MM.1S (cell line): ENCODE data around the gene SLC47A1.

Experiments used
- DNase-seq: peaks from one replicate; pipeline ENCODE4 v3.0.0-alpha.2; 2015
- H2AFZ ChIP-seq: fragments of 300-600 bp; sonication (generic); 2 replicates; pipeline ENCODE4 v1.6.0; 2016; ENCODE audit warnings: antibody characterized with exemption, low read length
- H3F3A ChIP-seq: fragments of 300-600 bp; sonication (generic); 2 replicates; pipeline ENCODE4 v1.6.1; 2016; ENCODE audit warnings: mild to moderate bottlenecking, antibody characterized with exemption, low read length, moderate library complexity, mixed read lengths; ENCODE audit not compliant: insufficient read depth
- H3K27ac ChIP-seq: fragments of 300-600 bp; sonication (generic); 2 replicates; pipeline ENCODE4 v1.5.1; 2016; ENCODE audit warnings: mild to moderate bottlenecking, low read length
- H3K27me3 ChIP-seq: fragments of 300-600 bp; sonication (generic); replicated peaks from 2 replicates; pipeline ENCODE4 v1.6.0; 2016; ENCODE audit warnings: low read length; ENCODE audit not compliant: insufficient read depth
- H3K36me3 ChIP-seq: fragments of 300-600 bp; sonication (generic); replicated peaks from 2 replicates; pipeline ENCODE4 v1.6.1; 2016; ENCODE audit warnings: mild to moderate bottlenecking, low read length, mixed read lengths; ENCODE audit not compliant: insufficient read depth
- H3K4me1 ChIP-seq: fragments of 300-600 bp; sonication (generic); 2 replicates; pipeline ENCODE4 v1.6.1; 2016; ENCODE audit warnings: low read length, mixed read lengths
- H3K4me2 ChIP-seq: fragments of 300-600 bp; sonication (generic); 2 replicates; pipeline ENCODE4 v1.6.0; 2016; ENCODE audit warnings: low read depth, low read length
- H3K4me3 ChIP-seq: fragments of 300-600 bp; sonication (generic); 2 replicates; pipeline ENCODE4 v1.5.1; 2016; ENCODE audit warnings: low read length, mixed read lengths
- H3K79me2 ChIP-seq: fragments of 300-600 bp; sonication (generic); 2 replicates; pipeline ENCODE4 v1.6.1; 2016; ENCODE audit warnings: mixed run types, low read length, mixed read lengths
- H3K9ac ChIP-seq: fragments of 300-600 bp; sonication (generic); 2 replicates; pipeline ENCODE4 v1.6.1; 2016; ENCODE audit warnings: low read length, mixed read lengths
- H3K9me2 ChIP-seq: fragments of 300-600 bp; sonication (generic); replicated peaks from 2 replicates; pipeline ENCODE4 v1.6.1; 2016; ENCODE audit warnings: mild to moderate bottlenecking, low read length, mixed read lengths; ENCODE audit not compliant: insufficient read depth
- H3K9me3 ChIP-seq: fragments of 300-600 bp; sonication (generic); replicated peaks from 2 replicates; pipeline ENCODE4 v1.6.1; 2016; ENCODE audit warnings: mild to moderate bottlenecking, low read length, mixed read lengths; ENCODE audit not compliant: insufficient read depth
- H4K20me1 ChIP-seq: fragments of 300-600 bp; sonication (generic); 2 replicates; pipeline ENCODE4 v1.6.1; 2016; ENCODE audit warnings: mild to moderate bottlenecking, low read length, moderate library complexity, mixed read lengths; ENCODE audit not compliant: insufficient read depth
- EZH2 ChIP-seq: fragments of 300-600 bp; sonication (generic); optimal IDR thresholded peaks from 2 replicates; pipeline ENCODE3; 2017; ENCODE audit warnings: low read depth, mild to moderate bottlenecking, antibody characterized with exemption, low read length, mixed read lengths
- EZH2phosphoT487 ChIP-seq: fragments of 300-600 bp; sonication (generic); IDR thresholded peaks from 2 replicates; pipeline ENCODE4 v1.6.1; 2018; ENCODE audit warnings: antibody characterized with exemption, low read length
- TF ChIP-seq, protein P1 (sequence below): fragments of 300-600 bp; sonication (generic); IDR thresholded peaks from 2 replicates; pipeline ENCODE4 v1.5.1; 2016; ENCODE audit warnings: antibody characterized with exemption, low read length, mixed read lengths

Gene SLC47A1

DNA sequence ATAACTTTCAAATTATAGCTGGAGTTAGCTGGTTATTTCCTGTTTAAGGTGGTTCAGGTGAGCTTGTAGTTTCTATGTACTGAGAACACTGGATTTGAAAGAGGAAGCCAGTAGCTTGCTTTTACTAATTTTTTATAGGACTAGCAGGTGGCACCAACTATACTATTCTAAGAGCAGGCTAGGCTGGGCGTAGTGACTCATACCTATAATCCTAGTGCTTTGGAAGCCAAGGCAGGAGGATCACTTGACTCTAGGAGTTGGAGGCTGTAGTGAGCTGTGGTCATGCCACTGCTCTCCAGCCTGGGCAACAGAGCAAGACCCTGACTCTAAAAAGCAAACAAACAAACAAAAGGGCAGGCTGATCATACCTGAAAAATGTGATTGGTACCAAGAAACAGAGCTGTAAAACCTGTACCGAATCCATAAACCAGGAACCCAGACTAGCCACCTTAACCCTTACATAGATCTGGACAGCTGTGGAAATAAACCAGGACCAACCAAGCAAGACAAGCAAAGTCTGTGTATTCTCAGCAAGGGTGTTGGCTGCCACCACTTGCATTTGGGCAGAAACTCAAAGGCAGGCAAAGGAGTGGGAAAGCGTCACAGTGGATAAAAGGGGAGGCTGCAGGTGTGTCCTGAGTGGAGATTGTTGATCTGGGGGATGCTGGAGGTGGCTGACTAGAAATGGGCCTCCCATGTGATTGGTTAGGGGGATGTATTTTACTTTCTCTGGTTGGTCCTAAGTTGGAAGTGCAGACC, 36.3 kb downstream of the SLC47A1 start:
- no peaks in the 10 kb centered on the region for H3K36me3 ChIP-seq
- peaks cover 14% of the 10 kb centered on the region for H3K4me1 ChIP-seq
- H3F3A ChIP-seq = 0 out of 2 replicates have a peak, but pooled peaks cover 4% of the 10 kb centered on the region
- H3K79me2 ChIP-seq = no peaks in the 10 kb centered on the region
- H3K9me3 ChIP-seq = no peaks in the 10 kb centered on the region
- peak overlapping the region; percentile 54; the same call in 1 of the 2 replicates for H3K27ac ChIP-seq
- peak; percentile 64 for DNase-seq
- H3K9ac ChIP-seq = no peak overlapping the region
- H3K27me3 ChIP-seq = no peaks in the 10 kb centered on the region
- no peak overlapping the region for H3K4me2 ChIP-seq
- H2AFZ ChIP-seq = no peak overlapping the region
- H3K9me2 ChIP-seq = no peaks in the 10 kb centered on the region
- no peak overlapping the region for H3K4me3 ChIP-seq
- TF ChIP-seq EZH2 (no peak), EZH2phosphoT487 (no peak)
- TF ChIP-seq, protein P1, sequence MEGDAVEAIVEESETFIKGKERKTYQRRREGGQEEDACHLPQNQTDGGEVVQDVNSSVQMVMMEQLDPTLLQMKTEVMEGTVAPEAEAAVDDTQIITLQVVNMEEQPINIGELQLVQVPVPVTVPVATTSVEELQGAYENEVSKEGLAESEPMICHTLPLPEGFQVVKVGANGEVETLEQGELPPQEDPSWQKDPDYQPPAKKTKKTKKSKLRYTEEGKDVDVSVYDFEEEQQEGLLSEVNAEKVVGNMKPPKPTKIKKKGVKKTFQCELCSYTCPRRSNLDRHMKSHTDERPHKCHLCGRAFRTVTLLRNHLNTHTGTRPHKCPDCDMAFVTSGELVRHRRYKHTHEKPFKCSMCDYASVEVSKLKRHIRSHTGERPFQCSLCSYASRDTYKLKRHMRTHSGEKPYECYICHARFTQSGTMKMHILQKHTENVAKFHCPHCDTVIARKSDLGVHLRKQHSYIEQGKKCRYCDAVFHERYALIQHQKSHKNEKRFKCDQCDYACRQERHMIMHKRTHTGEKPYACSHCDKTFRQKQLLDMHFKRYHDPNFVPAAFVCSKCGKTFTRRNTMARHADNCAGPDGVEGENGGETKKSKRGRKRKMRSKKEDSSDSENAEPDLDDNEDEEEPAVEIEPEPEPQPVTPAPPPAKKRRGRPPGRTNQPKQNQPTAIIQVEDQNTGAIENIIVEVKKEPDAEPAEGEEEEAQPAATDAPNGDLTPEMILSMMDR = no peak
- no peaks in the 10 kb centered on the region for H4K20me1 ChIP-seq

DNA sequence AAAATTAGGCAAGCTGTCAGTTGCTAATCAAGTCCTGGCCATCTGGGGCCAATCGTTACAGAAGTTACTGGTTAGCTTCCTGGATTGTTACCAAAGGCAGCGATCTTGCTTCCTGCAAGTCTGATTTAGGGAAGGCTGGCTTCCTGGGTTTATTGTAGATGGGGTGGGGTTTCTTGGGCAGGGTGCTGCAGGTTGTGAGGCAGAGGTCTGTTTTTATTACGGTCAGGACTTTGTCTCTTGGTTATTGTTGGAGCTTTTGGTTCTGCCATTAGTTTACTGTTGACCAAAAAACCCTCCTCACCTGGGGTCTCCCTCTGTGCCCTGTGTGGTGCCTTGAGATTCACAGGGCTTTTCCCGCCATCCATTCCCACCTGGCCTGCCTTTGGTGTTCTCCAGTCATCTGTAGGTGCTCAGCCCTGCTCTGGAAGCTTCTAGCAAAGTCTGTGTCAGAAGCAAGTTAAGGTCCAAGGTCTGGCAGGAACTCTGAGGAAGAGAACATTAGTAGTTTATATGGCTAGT, 36.9 kb downstream of the SLC47A1 start:
- no peaks in the 10 kb centered on the region for H3K27me3 ChIP-seq
- 0 out of 2 replicates have a peak, but pooled peaks cover 4% of the 10 kb centered on the region for H3F3A ChIP-seq
- peaks cover 14% of the 10 kb centered on the region for H3K4me1 ChIP-seq
- no peaks in the 10 kb centered on the region for H3K79me2 ChIP-seq
- no peaks in the 10 kb centered on the region for H4K20me1 ChIP-seq
- no peak overlapping the region for H2AFZ ChIP-seq
- H3K9ac ChIP-seq = no peak overlapping the region
- no peak for DNase-seq
- H3K4me3 ChIP-seq = no peak overlapping the region
- H3K9me2 ChIP-seq = no peaks in the 10 kb centered on the region
- no peaks in the 10 kb centered on the region for H3K9me3 ChIP-seq
- H3K36me3 ChIP-seq = no peaks in the 10 kb centered on the region
- no peak overlapping the region for H3K27ac ChIP-seq
- TF ChIP-seq EZH2phosphoT487 (no peak), EZH2 (no peak)
- TF ChIP-seq, protein P1 = no peak
- no peak overlapping the region for H3K4me2 ChIP-seq

DNA sequence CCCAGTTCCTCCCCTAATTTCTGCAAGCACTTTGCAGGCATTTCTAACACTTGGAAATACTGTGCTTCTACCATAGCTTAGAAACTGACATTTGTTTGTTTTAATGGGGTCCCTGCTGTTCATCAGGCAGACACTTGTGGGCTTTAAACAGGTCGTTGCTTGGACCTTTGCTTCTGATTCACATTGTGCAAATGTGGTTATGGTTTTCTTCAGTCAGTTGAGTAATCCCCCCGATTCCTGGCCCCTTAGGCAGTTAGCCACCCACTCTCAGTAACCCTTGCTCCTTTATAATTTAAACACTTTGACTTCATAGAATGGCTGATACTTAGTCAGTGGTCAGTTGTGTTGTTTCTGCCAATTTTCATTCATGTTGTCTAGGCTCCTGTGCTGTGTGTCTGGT, 39.4 kb downstream of the SLC47A1 start:
- H3K9ac ChIP-seq = no peak overlapping the region
- H3K79me2 ChIP-seq = no peaks in the 10 kb centered on the region
- H3F3A ChIP-seq = 0 out of 2 replicates have a peak, but pooled peaks cover 4% of the 10 kb centered on the region
- no peak for DNase-seq
- H3K9me2 ChIP-seq = no peaks in the 10 kb centered on the region
- no peak overlapping the region for H3K4me3 ChIP-seq
- H3K36me3 ChIP-seq = no peaks in the 10 kb centered on the region
- H3K4me1 ChIP-seq = peaks cover 14% of the 10 kb centered on the region
- no peak overlapping the region for H2AFZ ChIP-seq
- TF ChIP-seq, protein P1 = no peak
- TF ChIP-seq EZH2 = no peak
- TF ChIP-seq EZH2phosphoT487 = no peak
- H3K4me2 ChIP-seq = no peak overlapping the region
- no peak overlapping the region for H3K27ac ChIP-seq
- no peaks in the 10 kb centered on the region for H3K9me3 ChIP-seq
- H4K20me1 ChIP-seq = no peaks in the 10 kb centered on the region
- H3K27me3 ChIP-seq = no peaks in the 10 kb centered on the region
